Activated CD8-positive, alpha-beta T cell treated with anti-CD3 and anti-CD28 coated beads for 36 hours (primary cell): Measurements from ENCODE around the gene SORL1. TPM values are rescaled to one million over a fixed set of nuclear protein-coding genes. Genes with fewer than 3 reads are reported as not detected.

ENCODE experiments used
- ATAC-seq: fragments of 200-7000 bp; cut with Tn5 transposase; one replicate; pipeline ENCODE4 v1.10.0; 2021; ENCODE audit warnings: mild to moderate bottlenecking, moderate library complexity
- CTCF ChIA-PET: fragments of 350-600 bp; sonication (Branson Sonifier 250); formaldehyde crosslinking; loops from one replicate; lab custom pipeline; 2021; ENCODE audit warnings: antibody characterized with exemption; lab: Charles Lee
- POLR2A ChIA-PET: fragments of 350-600 bp; sonication (Branson Sonifier 250); formaldehyde crosslinking; loops from one replicate; lab custom pipeline; 2021; ENCODE audit warnings: antibody characterized with exemption; lab: Charles Lee
- DNase-seq: peaks from one replicate; pipeline ENCODE4 v3.0.0-alpha.2; 2020
- H3K27ac Mint-ChIP-seq: one replicate; pipeline ENCODE4 v1.8.0; 2021; ENCODE audit warnings: mild to moderate bottlenecking, mixed read lengths
- H3K27me3 Mint-ChIP-seq: one replicate; pipeline ENCODE4 v1.8.0; 2021; ENCODE audit warnings: mixed read lengths
- H3K36me3 Mint-ChIP-seq: one replicate; pipeline ENCODE4 v1.8.0; 2021; ENCODE audit warnings: low read depth, mixed read lengths
- H3K4me1 Mint-ChIP-seq: one replicate; pipeline ENCODE4 v1.8.0; 2021; ENCODE audit warnings: low read depth, mixed read lengths
- H3K4me3 Mint-ChIP-seq: one replicate; pipeline ENCODE4 v1.8.0; 2021; ENCODE audit warnings: mild to moderate bottlenecking, moderate library complexity, mixed read lengths
- H3K9me3 Mint-ChIP-seq: one replicate; pipeline ENCODE4 v1.8.0; 2021; ENCODE audit warnings: mixed read lengths
- CTCF ChIP-seq: fragments of 200-600 bp; IDR thresholded peaks from one replicate; pipeline ENCODE4 v1.8.0; 2022; ENCODE audit warnings: antibody characterized with exemption, mild to moderate bottlenecking
- intact Hi-C: fragments of 100-400 bp; cut with micrococcal nuclease; formaldehyde crosslinking; loops from one replicate; pipeline ENCODE4 v1.10.0; 2022
- total RNA-seq, 2 experiments: library from RNA; stranded (reverse); gene quantifications; one replicate each; pipeline ENCODE4 v1.2.3, GENCODE V29; 2021

Gene SORL1
- total RNA-seq, 2 experiments from 2014 or later: 61.1 to 64.6 TPM

GRCh38 chr11:121426476-121427399 is 25.4 kb upstream of the SORL1 start:
- Mint-ChIP-seq H3K27ac (peak overlapping the region; percentile 11), H3K9me3 (peaks cover 8% of the 10 kb centered on the region), H3K4me1 (peaks cover 30% of the 10 kb centered on the region), H3K4me3 (peak overlapping the region; percentile 64), H3K27me3 (no peaks in the 10 kb centered on the region), H3K36me3 (peaks cover 1% of the 10 kb centered on the region)
- POLR2A ChIA-PET: interaction anchor here (1.0 to 1.2 kb wide), 2 partner anchors 10 to 133 kb away, joined by 3 read pairs; no protein-coding TSS in a partner anchor
- TF ChIP-seq CTCF: peak; percentile 27
- intact Hi-C loops: no loop called here
- CTCF ChIA-PET: interaction anchor here (0.9 to 1.7 kb wide), 5 partner anchors 40 to 165 kb away, joined by 3 to 6 read pairs (median 4); no protein-coding TSS in a partner anchor
- DNase-seq: peak; percentile 68
- ATAC-seq: peak; percentile 76

GRCh38 chr11:121427400-121427744 is 24.7 kb upstream of the SORL1 start:
- H3K9me3 Mint-ChIP-seq: peaks cover 8% of the 10 kb centered on the region
- DNase-seq: no peak
- intact Hi-C loops: no loop called here

GRCh38 chr11:121429556-121429955 is 22.6 kb upstream of the SORL1 start:
- intact Hi-C loops: no loop called here
- Mint-ChIP-seq H3K9me3 (peaks cover 3% of the 10 kb centered on the region), H3K4me1 (peaks cover 17% of the 10 kb centered on the region), H3K4me3 (no peak overlapping the region), H3K27me3 (no peaks in the 10 kb centered on the region), H3K27ac (no peak overlapping the region), H3K36me3 (peaks cover 2% of the 10 kb centered on the region)
- CTCF ChIA-PET: interaction anchor here (0.8 to 0.9 kb wide), 2 partner anchors 20 to 110 kb away, joined by 4 to 5 read pairs; no protein-coding TSS in a partner anchor
- no peak for TF ChIP-seq CTCF
- no peak for DNase-seq
- POLR2A ChIA-PET: interaction anchor here (1.5 kb wide), 1 partner anchor 22 kb away, joined by 4 read pairs; no protein-coding TSS in a partner anchor
- ATAC-seq: no peak

More at GRCh38 chr11:121427400-121427744, 24.7 kb upstream of the SORL1 start:
- peaks cover 2% of the 10 kb centered on the region for H3K36me3 Mint-ChIP-seq
- ChIA-PET POLR2A (interaction anchor here (1.0 to 1.2 kb wide), 2 partner anchors 10 to 133 kb away, joined by 3 read pairs; no protein-coding TSS in a partner anchor), CTCF (interaction anchor here (0.9 to 1.7 kb wide), 5 partner anchors 39 to 164 kb away, joined by 3 to 6 read pairs (median 4); no protein-coding TSS in a partner anchor)
- peaks cover 31% of the 10 kb centered on the region for H3K4me1 Mint-ChIP-seq
- peak overlapping the region; percentile 22 for H3K4me3 Mint-ChIP-seq
- ATAC-seq: no peak
- no peaks in the 10 kb centered on the region for H3K27me3 Mint-ChIP-seq
- H3K27ac Mint-ChIP-seq: no peak overlapping the region
- TF ChIP-seq CTCF: no peak

- H3K9me3 Mint-ChIP-seq: no peaks in the 10 kb centered on the region
- TF ChIP-seq CTCF: no peak
- ATAC-seq (peak; percentile 83), DNase-seq (no peak)
- no peaks in the 10 kb centered on the region for H3K27me3 Mint-ChIP-seq
- H3K27ac Mint-ChIP-seq: peak overlapping the region; percentile 7
- ChIA-PET CTCF (interaction anchor here (1.2 to 1.7 kb wide), 3 partner anchors 12 to 159 kb away, joined by 3 to 5 read pairs (median 4); no protein-coding TSS in a partner anchor), POLR2A (interaction anchor here (1.1 to 1.7 kb wide), 5 partner anchors 12 to 36 kb away, joined by 3 to 5 read pairs (median 4); partner anchors contain the start of gene SORL1-AS1)
- no peak overlapping the region for H3K4me3 Mint-ChIP-seq
- intact Hi-C loops: no loop called here
- H3K4me1 Mint-ChIP-seq: peaks cover 28% of the 10 kb centered on the region
- peaks cover 2% of the 10 kb centered on the region for H3K36me3 Mint-ChIP-seq
Measured at GRCh38 chr11:121431820-121432526, 20.1 kb upstream of the SORL1 start.
